Hematopoietic multipotent progenitor cell treated with erythropoietin and hydrocortisone succinate and interleukin-3 and kit ligand, for 15 days (in vitro differentiated cells): ENCODE measurements around the gene LMX1B.

Experiments
- DNase-seq: peaks from one replicate; pipeline ENCODE4 v3.0.0-alpha.2; 2015; ENCODE audit warnings: low spot score

Gene LMX1B

DNA sequence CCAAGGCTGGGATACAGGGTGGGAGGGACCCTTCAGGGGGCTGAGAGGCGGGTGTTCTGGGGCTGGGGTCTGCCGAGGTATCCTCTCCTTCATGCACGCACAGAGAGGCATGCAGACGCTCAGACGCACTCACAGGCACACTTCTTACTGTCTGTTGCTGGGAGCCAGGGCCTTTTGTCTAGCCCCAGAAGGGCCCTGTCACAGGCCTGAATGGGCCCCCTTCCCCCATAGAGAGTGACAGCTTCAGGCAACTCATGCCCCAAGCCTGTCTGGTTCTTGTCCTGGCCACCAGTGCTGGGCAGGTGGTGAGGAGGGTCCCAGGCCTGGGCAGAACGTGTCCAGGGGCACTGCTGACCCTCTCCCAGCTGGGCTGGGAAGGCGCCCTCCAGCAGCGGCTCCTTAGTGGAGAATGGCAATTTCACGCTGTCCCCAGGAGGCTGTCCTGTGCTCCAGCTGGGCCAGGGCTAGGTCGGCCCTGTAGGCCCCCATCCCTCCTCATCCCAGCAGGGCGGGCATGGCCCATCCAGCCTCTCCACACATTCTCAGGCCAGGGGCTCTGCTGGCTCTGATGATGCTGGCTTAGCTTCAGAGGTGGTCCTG, 45.3 kb downstream of the LMX1B start:
- no peak for DNase-seq

DNA sequence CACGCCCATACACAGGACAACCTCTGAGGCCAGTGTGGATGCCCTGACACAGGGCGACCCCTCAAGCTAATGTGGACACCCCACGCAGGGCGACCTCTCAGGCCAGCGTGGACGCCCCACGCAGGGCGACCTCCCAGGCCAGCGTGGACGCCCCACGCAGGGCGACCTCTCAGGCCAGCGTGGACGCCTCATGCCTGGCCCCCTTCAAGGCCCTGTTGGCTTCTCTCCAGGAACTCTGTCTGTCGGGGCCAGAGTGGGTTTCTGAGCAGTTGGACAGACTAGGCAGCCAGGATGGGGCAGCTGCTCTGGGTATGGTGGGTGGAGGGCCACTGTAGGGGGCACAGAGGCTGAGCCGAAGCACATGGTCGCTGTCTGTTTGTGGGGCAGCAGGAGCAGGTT, 47.4 kb downstream of the LMX1B start:
- no peak for DNase-seq

DNA sequence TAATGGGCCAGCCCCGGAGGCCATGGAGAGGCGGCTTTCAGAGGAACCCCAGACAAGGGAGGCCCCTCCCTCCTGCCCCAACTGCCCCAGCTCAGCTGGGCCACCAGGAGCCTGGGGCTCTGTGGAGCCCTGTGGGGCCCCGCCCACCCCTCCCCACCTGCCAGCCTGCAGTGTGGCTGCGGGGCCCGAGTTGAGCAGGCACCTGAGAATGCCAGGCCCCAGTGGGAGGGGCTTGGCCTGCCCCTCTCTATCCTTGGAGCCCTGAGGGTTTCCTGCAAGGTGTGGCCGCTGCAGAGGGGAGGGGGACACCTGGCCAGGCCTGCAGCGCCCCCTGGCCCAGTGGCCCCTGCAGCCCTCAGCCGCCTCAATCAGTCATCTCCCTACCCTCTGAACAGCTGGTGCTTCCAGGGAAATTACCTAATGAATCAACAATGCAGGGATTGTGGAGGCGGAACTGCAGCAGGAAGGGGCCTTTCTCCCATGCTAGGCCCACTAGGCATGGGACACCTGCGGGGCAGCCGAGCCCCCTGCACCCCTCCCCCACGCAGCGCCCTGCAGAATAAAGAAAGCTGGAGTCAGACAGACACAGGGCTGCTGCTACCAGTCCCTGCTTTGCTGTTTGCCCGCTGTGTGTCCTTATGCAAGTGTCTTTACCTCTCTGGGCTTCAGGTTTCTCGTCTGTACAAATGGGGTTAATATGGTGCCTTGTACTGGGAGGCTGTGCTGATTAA, 48.0 kb downstream of the LMX1B start:
- DNase-seq: no peak

DNA sequence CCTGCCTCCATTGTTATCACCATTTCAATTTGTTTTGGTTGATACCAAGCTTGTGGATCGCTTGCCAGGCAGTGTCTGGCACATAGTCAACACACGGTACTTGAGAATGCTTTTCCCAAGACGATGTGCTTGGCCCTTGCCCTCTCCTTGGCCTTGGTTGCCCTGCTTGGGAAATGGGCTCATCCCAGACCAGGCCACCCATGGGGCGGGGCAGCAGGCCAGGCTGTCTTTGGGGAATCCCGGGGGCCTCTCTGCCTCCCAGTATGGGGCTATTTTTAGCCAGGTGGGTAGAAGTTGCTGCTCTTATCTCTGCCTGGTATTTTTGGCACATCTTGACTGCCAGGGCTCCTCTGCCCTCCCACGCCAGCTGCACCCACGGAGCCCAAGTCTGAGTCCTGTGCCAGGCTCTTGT, 49.9 kb downstream of the LMX1B start:
- DNase-seq: no peak

DNA sequence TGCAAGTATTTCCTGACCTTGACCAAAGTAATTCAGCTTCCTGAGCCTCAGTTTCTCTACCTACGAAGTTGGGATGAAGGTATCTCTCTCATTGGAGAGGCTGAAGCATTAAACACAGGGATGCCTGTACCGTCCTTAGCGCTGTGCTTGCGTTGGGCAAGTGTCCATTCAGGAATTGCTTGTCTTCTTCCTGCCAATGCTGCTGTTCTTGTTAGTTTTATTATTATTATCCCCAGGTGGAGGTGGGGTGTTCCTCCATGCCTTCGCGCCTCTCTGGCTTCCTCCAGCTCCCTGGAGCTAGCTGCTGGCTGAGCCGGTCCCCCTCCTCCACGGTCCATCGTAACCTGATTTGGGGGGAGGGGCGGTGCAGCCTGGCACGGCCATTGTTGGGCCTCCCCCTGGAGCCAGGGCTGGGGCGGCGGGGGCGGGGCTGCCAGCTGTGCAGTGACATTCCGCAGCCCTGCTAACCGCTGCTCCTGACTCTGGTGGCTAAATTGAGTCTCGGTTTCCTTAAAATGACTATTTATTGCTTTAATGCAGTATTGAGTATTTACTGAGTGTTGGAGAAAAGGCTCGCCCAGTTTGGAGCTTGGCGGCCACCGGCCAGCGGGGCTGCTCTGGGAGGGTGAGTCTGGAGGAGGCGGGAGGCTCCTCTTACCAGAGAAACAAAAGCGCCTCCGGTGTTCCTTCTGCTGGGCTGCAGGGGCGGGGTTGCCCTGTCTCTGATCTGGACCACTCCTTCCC, 51.3 kb downstream of the LMX1B start:
- DNase-seq: no peak

DNA sequence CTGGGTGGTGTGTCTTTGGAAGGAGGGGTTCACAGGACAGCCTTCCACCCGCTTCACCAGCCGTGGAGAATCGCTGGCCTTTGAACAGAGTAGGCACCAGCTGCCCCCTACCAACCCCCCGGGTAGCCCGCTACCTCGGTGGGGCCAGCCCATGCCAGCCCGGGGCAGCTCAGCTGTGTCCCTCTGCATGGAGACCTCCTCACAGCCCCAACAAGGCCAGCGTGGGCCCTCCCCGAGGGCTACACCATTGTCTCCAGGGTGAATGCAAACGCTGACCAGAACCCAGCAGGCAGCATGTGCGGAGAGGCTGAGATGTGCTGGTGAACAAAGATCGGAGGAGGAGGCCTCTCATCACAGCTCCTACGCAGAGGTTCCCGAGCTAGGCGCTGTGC, 51.9 kb downstream of the LMX1B start:
- DNase-seq: no peak

DNA sequence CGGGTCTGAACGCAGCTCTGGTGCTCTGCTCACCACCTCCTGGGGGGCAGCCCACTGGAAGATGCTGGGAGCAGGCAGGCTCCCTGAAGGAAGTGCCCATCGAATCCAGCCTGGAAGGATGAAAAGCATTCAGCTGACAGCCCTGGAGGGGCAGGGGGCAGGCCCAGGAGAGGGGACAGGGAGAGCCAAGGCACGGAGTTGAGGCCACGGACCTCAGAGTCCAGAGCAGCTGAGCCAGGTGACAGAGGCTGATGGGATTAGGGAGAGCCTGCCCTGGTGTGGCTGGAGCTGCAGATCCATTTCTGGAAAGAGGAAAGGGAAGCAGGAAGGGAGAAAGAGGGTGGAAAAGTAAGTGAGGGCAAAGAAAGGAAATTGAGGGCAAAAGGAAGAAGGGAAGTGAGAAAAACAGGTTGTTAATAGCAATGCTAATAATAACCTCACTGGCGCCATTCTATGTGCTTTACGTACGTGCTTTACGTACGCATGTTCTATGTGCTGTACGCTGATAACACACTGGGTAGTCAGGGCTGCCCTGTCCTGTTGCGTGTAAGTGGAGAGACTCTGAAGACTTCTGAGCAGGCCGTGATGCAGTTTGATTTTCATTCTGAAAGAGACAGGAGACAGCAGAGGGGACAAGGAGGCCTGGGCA, 52.6 kb downstream of the LMX1B start:
- DNase-seq: no peak

DNA sequence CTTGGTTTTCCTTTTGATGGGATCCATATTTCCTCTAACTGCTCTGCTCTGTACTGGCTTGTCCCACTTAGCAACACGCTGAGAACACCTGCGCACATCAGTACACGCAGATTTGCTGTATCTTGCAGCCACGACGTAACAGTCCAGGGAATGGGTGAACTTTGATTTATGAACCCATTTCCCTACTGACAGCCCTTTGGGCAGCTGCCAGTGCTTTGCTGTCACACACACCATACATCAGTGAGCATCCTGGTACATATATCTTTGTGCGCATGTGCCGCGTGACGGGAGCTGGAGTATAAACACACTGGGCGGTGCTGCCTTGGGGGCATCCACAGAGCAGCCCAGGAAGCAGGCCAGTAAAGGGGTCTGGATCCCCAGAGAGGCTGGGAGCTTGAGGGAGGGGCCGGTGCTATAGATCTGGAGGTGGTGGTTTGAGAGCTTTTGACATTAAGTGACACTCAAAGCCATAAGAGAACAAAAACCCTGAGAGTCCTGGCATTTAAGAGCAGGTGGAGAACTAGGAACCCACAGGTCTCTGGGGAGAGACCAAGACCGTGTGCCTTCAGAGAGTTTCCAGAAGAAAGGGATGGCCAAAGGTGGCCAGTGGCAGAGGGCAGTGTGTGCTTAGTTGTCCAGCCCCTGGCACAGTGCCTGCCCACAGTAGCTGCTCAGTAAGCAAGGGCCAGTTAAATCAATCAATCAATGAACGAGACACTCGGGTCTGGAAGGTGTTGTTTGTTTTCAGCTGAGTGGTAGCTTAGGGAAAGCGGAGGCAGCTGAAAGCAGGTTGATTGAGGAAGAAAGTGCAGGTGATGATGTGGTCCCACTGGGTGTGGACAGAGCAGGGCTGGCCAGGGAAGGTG, 53.7 kb downstream of the LMX1B start:
- no peak for DNase-seq

DNA sequence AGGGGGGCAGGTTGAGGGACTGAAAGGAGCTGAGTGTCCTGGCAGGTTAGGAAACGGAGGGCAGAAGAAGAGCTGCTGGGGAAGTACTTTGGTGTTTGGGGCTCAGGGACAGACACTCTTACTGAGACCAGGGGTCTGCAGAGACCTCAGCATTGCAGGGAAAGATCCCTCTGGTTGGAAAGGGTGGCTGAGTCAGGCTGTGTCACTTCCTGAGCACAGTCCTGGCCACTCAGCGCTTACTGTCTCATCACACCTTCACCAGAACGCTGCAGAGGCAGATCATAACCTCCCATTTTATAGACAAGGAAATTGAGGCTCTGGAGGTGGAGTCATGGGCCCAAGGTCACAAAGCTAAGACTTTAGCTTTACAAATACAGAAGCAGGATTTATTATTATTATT, 54.3 kb downstream of the LMX1B start:
- DNase-seq: no peak

DNA sequence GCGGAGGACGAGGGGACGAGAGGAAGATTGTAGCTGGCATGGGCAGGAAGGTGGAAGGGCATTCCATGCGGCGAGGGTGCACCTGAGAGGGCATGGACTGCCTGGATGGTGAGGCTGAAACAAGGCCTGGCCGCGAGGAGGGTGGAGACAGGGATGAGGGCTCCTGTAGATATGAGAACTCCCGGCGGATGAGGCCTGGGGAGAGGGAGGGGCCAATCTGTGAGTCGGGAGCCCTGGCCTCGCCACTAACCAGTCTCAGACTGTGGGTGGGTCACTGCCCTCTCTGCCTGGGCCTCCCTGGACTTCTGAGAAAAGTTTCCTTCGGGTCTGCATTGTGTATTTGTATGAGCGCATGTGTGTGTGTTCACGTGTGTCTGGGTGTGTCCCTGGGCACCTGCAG, 55.4 kb downstream of the LMX1B start:
- DNase-seq: no peak

DNA sequence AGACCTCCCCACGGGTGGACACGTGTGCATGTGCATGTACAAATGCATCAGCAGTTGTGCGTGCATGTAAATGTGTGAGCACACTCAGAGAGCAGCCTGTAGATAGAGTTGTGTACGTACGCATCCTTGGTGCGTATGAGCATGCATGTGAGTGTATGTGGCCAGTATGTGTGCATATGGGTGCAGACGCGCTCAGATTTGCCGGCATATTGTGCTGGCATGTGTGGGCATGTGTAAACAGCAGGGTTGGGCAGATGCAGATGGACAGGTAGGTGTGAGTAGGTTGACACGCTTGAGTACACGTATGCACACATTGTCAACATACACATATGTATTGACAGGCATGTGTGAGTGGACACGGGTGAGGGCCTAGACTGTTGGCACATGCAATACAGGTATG, 56.5 kb downstream of the LMX1B start:
- no peak for DNase-seq

DNA sequence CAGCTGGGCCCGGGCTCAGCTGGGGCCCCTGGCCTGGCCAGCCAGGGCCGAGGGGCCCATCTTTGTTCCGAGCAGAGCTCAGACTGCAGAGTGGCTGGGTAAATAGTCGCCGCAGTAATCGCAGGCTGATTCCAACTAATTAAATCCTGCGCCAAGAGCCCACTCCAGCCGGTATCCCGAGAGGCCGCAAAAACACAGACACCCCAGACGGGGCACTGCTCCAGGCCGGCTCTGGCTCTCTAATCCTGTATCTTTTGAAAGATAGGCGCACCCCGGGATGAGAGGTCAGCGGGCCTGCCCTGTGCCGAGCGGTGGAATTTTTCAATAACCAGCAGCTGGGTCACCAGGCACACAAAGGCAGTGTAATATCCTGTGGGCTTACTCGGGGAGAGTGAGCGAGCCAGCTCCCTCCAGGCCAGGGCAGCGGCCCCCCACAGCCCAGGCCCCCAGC, 57.7 kb downstream of the LMX1B start:
- no peak for DNase-seq

DNA sequence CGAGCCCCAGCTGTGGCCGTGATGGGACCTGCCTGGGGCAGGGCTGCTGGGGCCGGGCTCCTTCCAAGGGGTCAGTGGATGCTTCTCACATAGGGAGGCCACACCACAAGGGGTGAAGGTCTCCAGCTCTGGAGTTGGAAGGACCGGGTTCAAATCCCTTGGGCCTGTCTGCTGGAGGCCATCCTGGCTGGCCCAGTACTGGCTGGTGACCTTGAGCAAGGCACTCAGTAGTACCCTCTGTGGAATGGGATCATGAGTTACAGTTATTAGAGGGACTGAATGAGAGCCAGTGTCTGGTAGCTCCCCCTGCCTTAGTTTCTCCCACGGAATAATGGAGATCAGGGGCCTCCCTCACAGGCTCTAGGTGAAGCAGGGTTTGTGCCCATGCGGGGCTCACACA, 58.3 kb downstream of the LMX1B start:
- no peak for DNase-seq

DNA sequence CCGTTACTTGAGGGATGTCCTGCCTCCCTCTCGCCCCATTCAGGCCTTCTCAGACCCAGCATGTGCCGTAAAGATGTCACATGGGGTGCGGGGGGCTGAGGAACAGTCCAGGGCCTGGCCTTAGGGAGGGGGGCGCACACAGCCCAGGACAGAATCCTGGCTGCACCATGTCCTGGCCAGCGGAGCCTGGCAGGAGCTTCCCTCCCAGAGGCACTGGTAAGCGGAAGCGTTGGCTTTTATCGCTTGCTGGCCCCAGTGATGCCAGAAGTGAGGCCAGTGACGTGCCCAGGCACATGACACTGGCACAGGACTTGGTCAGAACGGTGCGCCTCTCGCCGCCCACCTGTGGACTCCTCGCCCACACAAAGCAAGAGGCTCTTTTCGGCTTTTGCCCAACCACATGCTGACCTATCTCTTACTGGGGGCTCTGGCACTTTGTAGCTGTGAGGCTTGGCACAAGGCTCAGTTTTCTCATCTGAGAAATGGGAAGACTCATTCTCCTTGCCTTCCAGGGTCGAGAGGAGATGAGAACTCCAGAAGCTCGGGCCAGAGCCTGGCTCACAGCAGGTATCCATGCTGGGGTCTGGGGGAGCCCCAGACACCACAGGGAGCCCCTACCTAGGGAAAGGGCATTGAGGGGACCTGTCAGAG, 59.0 kb downstream of the LMX1B start:
- DNase-seq: no peak

DNA sequence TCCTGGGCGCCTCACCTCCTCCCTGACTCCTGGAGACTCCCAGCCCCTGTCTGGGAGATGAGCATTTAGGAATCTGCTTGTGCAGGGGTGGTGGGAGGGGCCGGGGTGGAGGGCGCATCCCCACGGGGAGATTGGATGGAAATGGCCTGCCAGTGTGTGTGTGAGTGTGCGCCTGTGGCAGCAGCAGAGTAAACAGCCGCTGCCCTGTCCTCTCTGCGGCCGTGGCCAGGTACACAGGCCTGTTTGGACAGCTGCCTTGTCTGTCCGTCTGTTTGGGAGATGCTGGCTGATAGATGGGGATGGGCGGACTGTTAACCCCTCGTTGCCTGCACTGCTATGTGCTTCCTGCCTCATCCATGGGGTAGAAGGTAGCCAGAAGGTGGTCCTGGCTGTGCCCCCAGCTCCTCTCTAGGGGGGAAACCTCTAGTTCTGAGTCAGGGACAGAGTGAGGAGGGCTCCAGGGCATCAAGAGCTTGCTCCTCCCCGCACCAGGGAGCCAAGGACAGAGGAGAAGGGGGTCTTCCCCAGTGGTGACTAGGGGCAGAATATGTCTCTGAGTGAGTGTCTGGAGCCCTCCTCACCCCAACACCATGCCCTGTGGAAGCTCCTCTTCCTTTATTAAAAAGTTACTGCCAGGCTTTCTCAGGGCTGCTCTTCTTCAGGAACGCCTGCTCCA, 60.1 kb downstream of the LMX1B start:
- no peak for DNase-seq

DNA sequence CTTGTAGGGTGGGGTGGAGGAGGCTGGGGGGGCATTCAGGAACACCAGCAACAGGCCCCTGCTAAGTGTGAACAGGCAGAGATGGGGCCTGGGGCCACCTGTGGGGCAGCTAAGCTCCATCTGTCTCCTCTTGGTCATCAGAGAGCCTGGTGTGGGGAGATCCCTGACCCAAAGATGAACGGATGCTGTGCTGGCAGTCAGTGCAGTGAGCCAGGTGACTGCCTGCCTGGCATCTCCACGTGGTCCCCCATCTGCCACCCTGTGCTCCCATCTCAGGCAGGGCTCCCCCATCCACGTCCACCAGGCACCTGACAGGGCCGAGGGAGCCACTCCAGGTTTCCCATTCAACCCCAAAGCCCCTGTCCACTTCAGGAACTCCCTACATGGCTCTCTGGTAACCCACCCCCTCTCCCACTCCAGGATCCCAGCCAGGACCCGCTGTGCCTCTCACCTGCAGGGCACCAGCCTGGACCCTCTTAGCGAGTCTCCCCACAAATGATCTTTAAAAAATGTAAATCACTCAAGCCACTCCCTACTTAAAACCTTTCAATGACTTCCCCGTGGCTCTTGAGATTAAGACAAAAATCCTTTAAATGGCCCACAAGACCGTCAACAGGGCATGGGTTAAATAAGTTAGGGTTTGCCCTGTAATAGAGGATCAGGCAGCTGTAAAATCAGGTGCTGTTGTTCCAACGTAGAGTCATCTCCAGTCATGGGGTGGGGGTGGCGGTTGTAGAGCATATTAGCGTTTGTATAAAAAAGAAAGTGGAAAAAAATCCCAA, 60.8 kb downstream of the LMX1B start:
- no peak for DNase-seq

DNA sequence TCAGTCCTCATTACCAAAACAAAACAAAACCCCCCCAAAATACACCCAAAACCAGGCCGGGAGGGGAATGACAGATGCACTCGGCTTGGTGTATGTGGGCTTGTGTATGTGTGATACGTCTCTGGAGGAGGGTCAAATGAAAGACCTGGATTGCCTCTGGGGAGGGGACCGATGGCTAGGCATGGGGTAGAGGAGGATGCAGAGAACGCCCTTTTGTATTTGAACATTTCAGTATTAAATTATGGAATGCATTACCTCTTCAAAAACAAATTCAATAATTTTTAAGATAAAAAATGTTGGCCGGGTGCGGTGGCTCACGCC, 61.4 kb downstream of the LMX1B start:
- DNase-seq: no peak

DNA sequence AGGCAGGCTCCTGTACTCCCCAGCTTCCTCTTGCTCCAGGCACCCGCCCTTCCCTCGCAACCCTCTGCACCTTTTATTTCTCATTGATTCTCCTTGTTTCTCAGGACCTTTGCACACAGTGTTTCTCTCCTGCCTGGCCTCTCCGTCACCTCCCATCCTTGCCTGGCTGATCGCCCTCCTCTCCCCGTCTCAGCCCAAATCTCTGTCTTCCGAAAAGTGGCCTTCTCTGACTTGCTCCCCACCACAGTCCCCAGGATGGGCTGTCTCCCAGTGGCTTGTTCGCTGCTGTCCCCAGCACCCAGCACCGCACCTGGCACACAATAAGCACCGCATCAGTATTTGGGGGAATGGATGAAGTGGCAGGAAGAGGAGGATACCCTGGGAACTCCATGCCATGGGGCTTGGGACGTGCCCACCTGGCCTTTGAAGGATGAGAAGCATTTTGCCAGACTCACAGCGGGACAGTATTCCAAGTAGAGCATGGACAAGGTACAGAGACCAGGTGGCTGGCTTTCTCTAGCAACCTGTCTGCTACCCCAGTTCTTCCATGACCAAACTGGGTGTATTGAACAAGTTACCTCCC, 62.5 kb downstream of the LMX1B start:
- no peak for DNase-seq

DNA sequence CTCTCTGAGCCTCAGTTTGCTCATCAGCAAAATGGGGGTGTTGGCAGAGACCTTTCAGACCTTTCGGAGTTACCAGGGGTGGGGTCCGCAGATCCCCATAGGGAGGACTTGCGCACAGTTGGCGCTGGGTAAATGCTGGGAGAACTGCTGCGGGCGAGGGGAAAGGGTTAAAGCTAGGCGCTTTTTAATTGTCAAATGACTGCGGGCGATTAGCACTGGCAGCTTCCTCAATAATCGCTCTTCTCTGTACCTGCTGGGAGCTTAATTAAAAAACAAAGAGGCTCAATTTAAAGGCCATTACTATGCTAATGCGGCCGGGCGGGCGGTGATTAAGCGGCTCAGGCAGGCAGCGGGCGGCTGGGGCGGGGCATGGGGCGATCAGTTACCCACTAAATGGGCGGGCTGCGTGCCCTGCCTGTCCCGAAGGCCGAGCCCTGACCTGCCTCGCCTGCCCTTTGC, 63.0 kb downstream of the LMX1B start:
- no peak for DNase-seq
